Parathyroid adenoma (tissue), 2 donors: ENCODE results near the gene RPH3AL.
"Not testable (repeated sequence)": the region's sequence is repeated elsewhere in the genome, so short reads cannot be mapped to it uniquely, and the experiment has no call there.

ENCODE experiments used
- H2AFZ ChIP-seq: fragments of 300-600 bp; sonication (generic); one replicate; pipeline ENCODE4 v1.7.0; 2017; ENCODE audit warnings: antibody characterized with exemption, mild to moderate bottlenecking
- H3K27ac ChIP-seq: fragments of 300-600 bp; sonication (generic); one replicate; pipeline ENCODE4 v1.7.0; 2017
- H3K27me3 ChIP-seq: fragments of 300-600 bp; sonication (generic); one replicate; pipeline ENCODE4 v1.7.0; 2017; ENCODE audit warnings: low read length; ENCODE audit not compliant: control insufficient read depth, insufficient read depth
- H3K36me3 ChIP-seq: fragments of 300-600 bp; sonication (generic); one replicate; pipeline ENCODE4 v1.7.0; 2017; ENCODE audit warnings: low read length; ENCODE audit not compliant: control insufficient read depth, insufficient read depth
- H3K4me1 ChIP-seq: fragments of 300-600 bp; sonication (generic); one replicate; pipeline ENCODE4 v1.7.0; 2017; ENCODE audit warnings: control low read depth
- H3K4me2 ChIP-seq: fragments of 300-600 bp; sonication (generic); one replicate; pipeline ENCODE4 v1.7.0; 2017; ENCODE audit warnings: low read length
- H3K4me3 ChIP-seq: fragments of 300-600 bp; sonication (generic); one replicate; pipeline ENCODE4 v1.7.0; 2017; ENCODE audit warnings: low read depth, low read length
- H3K79me2 ChIP-seq: fragments of 300-600 bp; sonication (generic); one replicate; pipeline ENCODE4 v1.7.0; 2017; ENCODE audit warnings: control low read depth
- H3K9ac ChIP-seq: fragments of 300-600 bp; sonication (generic); one replicate; pipeline ENCODE4 v1.7.0; 2017; ENCODE audit warnings: mild to moderate bottlenecking
- H3K9me3 ChIP-seq: fragments of 300-600 bp; sonication (generic); one replicate; pipeline ENCODE4 v1.7.0; 2017; ENCODE audit warnings: low read length; ENCODE audit not compliant: control insufficient read depth
- TF ChIP-seq, protein P1 (sequence below): fragments of 300-600 bp; sonication (generic); IDR thresholded peaks from one replicate; pipeline ENCODE4 v1.7.0; 2017; ENCODE audit warnings: antibody characterized with exemption, mild to moderate bottlenecking
- donor health status: primary hyperparathyroidism.

RPH3AL gene

DNA sequence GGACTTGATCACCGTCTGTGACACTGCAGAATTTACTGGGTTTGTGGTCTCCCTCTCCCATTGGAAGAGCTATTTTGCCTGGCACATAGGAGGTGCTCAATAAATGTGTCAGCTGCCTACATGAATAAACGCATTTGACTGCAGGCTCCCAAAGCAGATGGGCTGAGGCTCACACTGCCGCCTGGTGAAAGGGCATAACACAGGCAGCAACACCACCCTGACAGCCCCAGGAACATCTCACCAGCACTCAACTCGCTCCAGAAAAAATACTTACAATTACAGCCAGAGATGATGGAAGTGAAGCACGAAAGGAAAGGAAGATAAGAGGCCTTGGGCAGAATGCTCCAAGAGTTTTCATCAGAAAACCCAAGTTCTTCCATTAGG is 73.9 kb downstream of the RPH3AL start:
- Histone ChIP-seq H3K36me3 (no peaks in the 10 kb centered on the region), H3K9ac (no peak overlapping the region), H2AFZ (no peak overlapping the region), H3K4me1 (no peaks in the 10 kb centered on the region), H3K4me3 (no peak overlapping the region), H3K79me2 (no peaks in the 10 kb centered on the region), H3K27me3 (no peaks in the 10 kb centered on the region), H3K27ac (no peak overlapping the region), H3K4me2 (no peak overlapping the region), H3K9me3 (no peaks in the 10 kb centered on the region)
- TF ChIP-seq, protein P1, sequence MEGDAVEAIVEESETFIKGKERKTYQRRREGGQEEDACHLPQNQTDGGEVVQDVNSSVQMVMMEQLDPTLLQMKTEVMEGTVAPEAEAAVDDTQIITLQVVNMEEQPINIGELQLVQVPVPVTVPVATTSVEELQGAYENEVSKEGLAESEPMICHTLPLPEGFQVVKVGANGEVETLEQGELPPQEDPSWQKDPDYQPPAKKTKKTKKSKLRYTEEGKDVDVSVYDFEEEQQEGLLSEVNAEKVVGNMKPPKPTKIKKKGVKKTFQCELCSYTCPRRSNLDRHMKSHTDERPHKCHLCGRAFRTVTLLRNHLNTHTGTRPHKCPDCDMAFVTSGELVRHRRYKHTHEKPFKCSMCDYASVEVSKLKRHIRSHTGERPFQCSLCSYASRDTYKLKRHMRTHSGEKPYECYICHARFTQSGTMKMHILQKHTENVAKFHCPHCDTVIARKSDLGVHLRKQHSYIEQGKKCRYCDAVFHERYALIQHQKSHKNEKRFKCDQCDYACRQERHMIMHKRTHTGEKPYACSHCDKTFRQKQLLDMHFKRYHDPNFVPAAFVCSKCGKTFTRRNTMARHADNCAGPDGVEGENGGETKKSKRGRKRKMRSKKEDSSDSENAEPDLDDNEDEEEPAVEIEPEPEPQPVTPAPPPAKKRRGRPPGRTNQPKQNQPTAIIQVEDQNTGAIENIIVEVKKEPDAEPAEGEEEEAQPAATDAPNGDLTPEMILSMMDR = no peak

DNA sequence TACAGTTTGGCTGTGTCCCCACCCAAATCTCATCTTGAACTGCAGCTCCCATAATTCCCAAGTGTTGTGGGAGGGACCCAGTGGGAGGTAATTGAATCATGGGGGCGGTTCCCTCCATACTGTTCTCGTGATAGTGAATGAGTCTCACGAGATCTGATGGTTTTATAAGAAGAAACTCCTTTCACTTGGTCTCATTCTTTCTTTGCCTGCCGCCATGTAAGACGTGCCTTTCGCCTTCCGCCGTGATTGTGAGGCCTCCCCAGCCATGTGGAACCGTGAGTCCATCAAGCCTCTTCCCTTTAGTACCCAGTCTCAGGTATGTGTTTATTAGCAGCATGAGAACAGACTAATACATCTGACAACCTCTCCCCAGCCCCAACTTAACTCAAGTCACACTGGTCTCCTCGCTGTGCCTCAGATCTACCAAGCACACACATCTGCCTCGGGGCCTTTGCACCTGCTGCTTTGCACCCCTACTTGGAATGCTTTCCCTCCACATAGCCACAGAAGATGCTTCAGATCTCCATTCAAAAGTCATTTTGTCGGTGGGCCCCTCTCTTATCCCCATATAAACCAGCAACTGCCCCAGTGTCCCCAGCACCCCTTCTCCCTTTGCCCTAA is 74.4 kb downstream of the RPH3AL start:
- Histone ChIP-seq H3K4me1 (no peaks in the 10 kb centered on the region), H3K27me3 (no peaks in the 10 kb centered on the region), H3K9me3 (no peaks in the 10 kb centered on the region), H3K79me2 (no peaks in the 10 kb centered on the region), H3K4me3 (no peak overlapping the region), H3K27ac (no peak overlapping the region), H3K9ac (no peak overlapping the region), H3K36me3 (no peaks in the 10 kb centered on the region), H3K4me2 (no peak overlapping the region), H2AFZ (no peak overlapping the region)
- TF ChIP-seq, protein P1 = no peak

DNA sequence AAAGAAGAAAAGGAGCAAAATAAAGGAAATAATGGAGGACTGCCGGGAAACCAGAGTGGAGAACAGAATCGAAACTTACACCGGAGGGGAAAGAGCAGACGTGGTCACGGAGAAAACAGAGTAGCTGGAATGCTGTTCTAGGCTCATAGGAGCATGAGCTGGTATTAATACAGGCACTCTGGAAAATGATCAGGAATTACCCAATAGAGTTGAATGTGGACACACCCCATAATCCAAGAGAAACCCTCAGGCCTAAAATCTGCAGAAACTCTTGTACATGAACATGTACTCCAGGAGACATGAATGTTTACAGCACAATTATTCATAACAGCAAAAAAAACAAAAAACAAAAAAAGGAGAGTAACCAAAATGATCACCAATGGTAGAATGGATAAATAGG is 77.7 kb downstream of the RPH3AL start:
- Histone ChIP-seq H3K4me1 (no peaks in the 10 kb centered on the region), H3K4me3 (no peak overlapping the region), H2AFZ (no peak overlapping the region), H3K36me3 (no peaks in the 10 kb centered on the region), H3K9ac (no peak overlapping the region), H3K27me3 (no peaks in the 10 kb centered on the region), H3K79me2 (no peaks in the 10 kb centered on the region), H3K9me3 (no peaks in the 10 kb centered on the region), H3K4me2 (no peak overlapping the region), H3K27ac (no peak overlapping the region)
- TF ChIP-seq, protein P1 = no peak

DNA sequence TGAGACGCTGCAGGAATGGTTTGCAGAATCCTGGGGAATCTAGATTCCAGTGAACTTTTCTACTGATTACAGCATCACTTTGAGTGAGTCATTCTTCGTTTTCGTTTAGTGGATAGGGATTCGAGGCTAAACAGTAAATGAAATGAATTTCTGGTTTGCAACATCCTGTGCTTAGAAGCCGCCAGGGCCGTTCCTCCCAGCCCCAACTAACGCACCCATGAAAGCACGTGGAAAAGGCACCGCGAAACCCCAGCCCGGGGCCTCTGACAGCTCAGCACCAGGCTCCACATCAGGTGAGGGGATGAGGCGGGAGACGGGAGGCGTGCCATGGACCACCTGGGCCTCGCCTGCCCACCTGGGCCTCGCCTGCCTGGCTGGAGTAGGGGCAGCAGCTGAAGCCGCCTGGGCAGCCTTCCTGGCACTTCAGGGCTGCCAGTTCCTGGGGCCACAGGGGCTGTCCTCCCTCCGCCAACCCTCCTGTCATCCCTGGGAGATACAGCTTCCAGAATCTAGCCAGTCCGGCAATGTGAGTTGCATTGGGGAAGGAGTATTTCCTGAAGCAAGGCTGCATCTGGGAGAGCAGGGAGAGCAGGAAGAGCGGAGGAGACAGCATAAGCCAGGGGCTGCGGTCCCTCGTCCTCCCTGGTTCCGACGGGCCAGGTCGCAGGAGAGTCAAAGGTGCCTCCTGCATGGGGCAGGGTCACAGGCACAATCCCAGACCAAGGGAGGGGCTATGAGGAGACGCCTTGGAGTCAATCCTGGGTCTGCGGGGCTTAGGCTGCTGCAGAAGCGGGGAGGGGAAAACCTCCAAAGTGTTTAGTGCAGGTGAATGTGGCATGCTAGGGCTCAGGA is 78.4 kb downstream of the RPH3AL start:
- Histone ChIP-seq H3K4me1 (no peaks in the 10 kb centered on the region), H3K27me3 (no peaks in the 10 kb centered on the region), H3K9ac (no peak overlapping the region), H3K4me2 (no peak overlapping the region), H2AFZ (no peak overlapping the region), H3K9me3 (no peaks in the 10 kb centered on the region), H3K36me3 (no peaks in the 10 kb centered on the region), H3K4me3 (no peak overlapping the region), H3K79me2 (no peaks in the 10 kb centered on the region), H3K27ac (no peak overlapping the region)
- TF ChIP-seq, protein P1 = no peak

DNA sequence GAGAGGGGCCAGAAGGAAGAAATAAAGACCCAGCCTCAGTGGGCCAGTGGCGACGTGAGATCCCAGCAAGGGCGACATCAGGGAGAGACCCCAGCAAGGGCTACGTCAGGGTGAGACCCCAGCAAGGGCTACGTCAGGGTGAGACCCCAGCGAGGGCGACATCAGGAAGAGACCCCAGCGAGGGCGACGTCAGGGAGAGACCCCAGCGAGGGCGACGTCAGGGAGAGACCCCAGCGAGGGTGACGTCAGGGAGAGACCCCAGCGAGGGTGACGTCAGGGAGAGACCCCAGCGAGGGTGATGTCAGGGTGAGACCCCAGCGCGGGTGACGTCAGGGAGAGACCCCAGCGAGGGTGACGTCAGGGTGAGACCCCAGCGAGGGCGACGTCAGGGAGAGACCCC is 79.8 kb downstream of the RPH3AL start:
- not testable (repeated sequence) for H3K4me2 ChIP-seq, H3K4me3 ChIP-seq, H2AFZ ChIP-seq, H3K79me2 ChIP-seq, H3K4me1 ChIP-seq, H3K36me3 ChIP-seq, H3K27ac ChIP-seq, H3K9me3 ChIP-seq, H3K27me3 ChIP-seq, H3K9ac ChIP-seq

DNA sequence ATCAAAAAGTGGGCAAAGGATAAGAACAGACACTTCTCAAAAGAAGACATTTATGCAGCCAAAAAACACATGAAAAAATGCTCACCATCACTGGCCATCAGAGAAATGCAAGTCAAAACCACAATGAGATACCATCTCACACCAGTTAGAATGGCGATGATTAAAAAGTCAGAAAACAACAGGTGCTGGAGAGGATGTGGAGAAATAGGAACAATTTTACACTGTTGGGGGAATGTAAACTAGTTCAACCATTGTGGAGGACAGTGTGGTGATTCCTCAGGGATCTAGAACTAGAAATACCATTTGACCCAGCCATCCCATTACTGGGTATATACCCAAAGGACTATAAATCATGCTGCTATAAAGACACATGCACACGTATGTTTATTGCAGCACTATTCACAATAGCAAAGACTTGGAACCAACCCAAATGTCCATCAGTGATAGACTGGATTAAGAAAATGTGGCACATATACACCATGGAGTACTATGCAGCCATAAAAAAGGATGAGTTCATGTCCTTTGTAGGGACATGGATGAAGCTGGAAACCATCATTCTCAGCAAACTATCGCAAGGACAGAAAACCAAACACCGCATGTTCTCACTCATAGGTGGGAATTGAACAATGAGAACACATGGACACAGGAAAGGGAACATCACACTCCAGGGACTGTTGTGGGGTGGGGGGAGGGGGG is 80.5 kb downstream of the RPH3AL start:
- not testable (repeated sequence) for H3K27me3 ChIP-seq, H3K4me3 ChIP-seq, H3K27ac ChIP-seq, H3K9ac ChIP-seq, H3K36me3 ChIP-seq, H3K79me2 ChIP-seq, H3K4me1 ChIP-seq, H3K9me3 ChIP-seq, H2AFZ ChIP-seq, H3K4me2 ChIP-seq
